Measurements from ENCODE around the gene SLK.
A peak's percentile ranks its signal among the peaks of the same experiment; 100 is the strongest.

SLK gene

GRCh38 chr10:103966671-103967447 is at the start of gene SLK:
TSS of gene SLK (plus strand) at chr10:103967140. CDS start at chr10:103967746, 606 bp downstream.
- peak; percentile 91 to 99 (median 97) for DNase-seq

- peak; percentile 35 to 56 (median 37) for DNase-seq
Observed at GRCh38 chr10:103917302-103918052, 49.5 kb upstream of the SLK start.

- DNase-seq, result peak; percentile 98
Observed at GRCh38 chr10:103918053-103918846, 48.7 kb upstream of the SLK start, which contains the start of gene STN1. TSS of gene STN1 (minus strand) at chr10:103918184. CDS start at chr10:103917594, 590 bp downstream.

- no peak for DNase-seq
Observed at GRCh38 chr10:103919648-103920025, 47.3 kb upstream of the SLK start.

- DNase-seq, result no peak
Observed at GRCh38 chr10:103921248-103921647, 45.7 kb upstream of the SLK start.

- peak; percentile 59 to 64 (median 60) for DNase-seq
Observed at GRCh38 chr10:103921750-103922195, 45.2 kb upstream of the SLK start.

GRCh38 chr10:103922659-103923058 is 44.3 kb upstream of the SLK start:
- no peak for DNase-seq

GRCh38 chr10:103923502-103923901 is 43.4 kb upstream of the SLK start:
- no peak for DNase-seq

- no peak for DNase-seq
Observed at GRCh38 chr10:103925591-103925990, 41.3 kb upstream of the SLK start.

- peak; percentile 19 to 49 (median 32) for DNase-seq
Observed at GRCh38 chr10:103926722-103927319, 40.1 kb upstream of the SLK start.

GRCh38 chr10:103928784-103929183 is 38.2 kb upstream of the SLK start:
- DNase-seq, result no peak

GRCh38 chr10:103929381-103929921 is 37.5 kb upstream of the SLK start:
- no peak for DNase-seq

- DNase-seq, result no peak
Observed at GRCh38 chr10:103930449-103930848, 36.5 kb upstream of the SLK start.

GRCh38 chr10:103930881-103931280 is 36.1 kb upstream of the SLK start:
- no peak for DNase-seq

- no peak for DNase-seq
Observed at GRCh38 chr10:103931603-103932002, 35.3 kb upstream of the SLK start.

GRCh38 chr10:103932271-103932670 is 34.7 kb upstream of the SLK start:
- no peak for DNase-seq

- no peak for DNase-seq
Observed at GRCh38 chr10:103932971-103933370, 34.0 kb upstream of the SLK start.

GRCh38 chr10:103933557-103934121 is 33.3 kb upstream of the SLK start:
- no peak for DNase-seq

GRCh38 chr10:103934308-103934707 is 32.6 kb upstream of the SLK start:
- no peak for DNase-seq

GRCh38 chr10:103936022-103936421 is 30.9 kb upstream of the SLK start:
- no peak for DNase-seq

- peak in 2 of 3 donors; percentile 19 to 32 for DNase-seq
Observed at GRCh38 chr10:103939522-103939921, 27.4 kb upstream of the SLK start.

GRCh38 chr10:103941801-103942200 is 25.1 kb upstream of the SLK start:
- no peak for DNase-seq
